H1 (cell line): ENCODE data around the gene TAAR8. TPM values are rescaled to one million over a fixed set of nuclear protein-coding genes. Genes with fewer than 3 reads are reported as not detected.

Experiments used
- ATF2 ChIP-seq: IDR thresholded peaks from 2 replicates; pipeline ENCODE4 v1.6.1; 2012; ENCODE audit warnings: low read length, inconsistent platforms
- polyA plus RNA-seq, 7 experiments: library from polyadenylated mRNA; depleted of rRNA in 3 of 7; stranded (reverse) in 5 of 7; unstranded in 2 of 7; fragments of >200 nt in 5 of 7; fragments of 200-250 nt in 2 of 7; gene quantifications; 1 replicate in 5 of 7; 2 replicates in 1 of 7; 4 replicates in 1 of 7; pipeline versions ENCODE4 v1.2.1 to v1.2.3, GENCODE V29; 2011 to 2013; ENCODE audit warnings: missing spikeins in 2 of 7, mixed read lengths in 2 of 7
- total RNA-seq: library from RNA; stranded (reverse); fragmentation: NEBNext Ultra II Directional; extraction: Animal tissue kit (Norgen Biotek cat#: 25700); gene quantifications from 2 replicates; pipeline ENCODE4 v1.2.1, GENCODE V29; 2021

The TAAR8 gene
- total and polyA plus RNA-seq, 2 of the 8 experiments (the other 6 are each of a cell fraction or from before 2014, with no cell fraction given), result not detected

GRCh38 chr6:132506461-132506860 is 46.0 kb upstream of the TAAR8 start (continued):
- no peak for TF ChIP-seq ATF2
- TF ChIP-seq, all 59 proteins: peak for 0
